HG02840 (cell line): Measurements from ENCODE around the gene SETBP1.

Source experiments
- ATAC-seq: cut with Tn5 transposase; IDR thresholded peaks from one replicate; pipeline ENCODE4 v1.9.1; 2021; ENCODE audit warnings: mild to moderate bottlenecking, moderate library complexity, moderate number of reproducible peaks; ENCODE audit not compliant: unreplicated experiment, low FRiP score

The SETBP1 gene

GRCh38 chr18:45081566-45082181 lies 401.0 kb downstream of the SETBP1 start:
- ATAC-seq, result no peak

DNA sequence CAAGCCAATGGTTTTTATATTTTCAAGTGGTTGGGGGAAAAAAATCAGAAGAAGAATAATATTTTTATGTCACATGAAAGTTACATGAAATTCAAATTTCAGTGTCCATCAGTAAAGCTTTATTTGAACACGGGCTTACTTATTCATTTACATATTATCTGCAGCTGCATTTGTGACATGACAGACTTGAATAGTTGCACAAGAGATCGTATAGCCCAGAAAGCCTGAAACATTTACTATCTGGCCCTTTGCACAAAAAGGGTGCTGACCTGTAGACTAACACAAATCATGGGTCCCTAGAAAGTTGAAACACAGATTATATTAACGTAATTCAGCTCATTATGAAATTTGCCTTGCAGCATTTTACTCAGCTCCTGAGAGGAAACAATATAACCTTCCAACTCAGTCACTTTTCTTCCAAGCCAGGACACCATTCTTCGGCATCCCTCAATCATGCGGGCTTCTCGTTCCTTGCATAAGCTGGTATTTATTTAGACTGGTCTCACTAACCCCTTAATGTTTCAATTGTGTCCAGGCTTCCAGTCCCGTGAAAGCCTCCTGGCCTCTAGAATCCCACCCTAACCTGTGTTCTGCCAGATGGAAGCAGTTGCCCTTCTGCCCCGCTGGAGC lies 402.7 kb downstream of the SETBP1 start:
- ATAC-seq, result no peak

- no peak for ATAC-seq
Measured at GRCh38 chr18:45084206-45084605, 403.5 kb downstream of the SETBP1 start.

DNA sequence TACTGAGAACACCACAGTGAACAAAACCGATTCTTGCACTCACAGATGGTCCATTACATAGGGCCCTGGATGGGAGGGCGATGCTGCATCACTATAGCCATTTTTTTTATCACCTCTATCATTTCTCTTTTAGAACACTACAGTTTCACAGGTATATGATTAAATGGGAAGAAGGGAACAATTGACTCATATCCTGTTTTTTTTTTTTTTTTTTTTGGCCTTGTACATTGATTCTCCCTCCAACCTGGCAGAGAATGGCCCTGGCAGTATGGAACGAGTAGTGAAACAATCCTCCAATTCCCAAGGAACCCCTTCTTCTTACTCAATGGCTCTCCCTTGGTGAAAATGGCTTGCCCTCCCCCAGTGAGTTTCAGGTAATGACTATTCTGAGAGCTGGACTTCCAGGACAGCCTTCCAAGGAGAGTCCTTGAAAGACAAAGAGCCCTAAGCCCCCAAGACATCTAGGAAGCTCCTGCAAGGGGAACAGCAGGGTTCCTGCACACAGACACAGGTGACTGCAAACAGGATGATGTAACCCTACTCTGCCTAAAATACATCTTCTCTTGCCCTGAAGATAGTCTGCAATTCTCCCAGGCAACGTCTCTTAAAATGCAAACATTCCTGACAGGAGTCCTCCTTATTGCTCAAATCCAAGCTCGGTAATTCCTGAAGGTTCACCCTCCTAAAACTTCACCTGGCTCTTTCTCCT lies 405.4 kb downstream of the SETBP1 start:
- no peak for ATAC-seq

- ATAC-seq, result no peak
Measured at GRCh38 chr18:45086777-45087176, 406.1 kb downstream of the SETBP1 start.

- no peak for ATAC-seq
Measured at GRCh38 chr18:45090526-45091140, 409.9 kb downstream of the SETBP1 start.

DNA sequence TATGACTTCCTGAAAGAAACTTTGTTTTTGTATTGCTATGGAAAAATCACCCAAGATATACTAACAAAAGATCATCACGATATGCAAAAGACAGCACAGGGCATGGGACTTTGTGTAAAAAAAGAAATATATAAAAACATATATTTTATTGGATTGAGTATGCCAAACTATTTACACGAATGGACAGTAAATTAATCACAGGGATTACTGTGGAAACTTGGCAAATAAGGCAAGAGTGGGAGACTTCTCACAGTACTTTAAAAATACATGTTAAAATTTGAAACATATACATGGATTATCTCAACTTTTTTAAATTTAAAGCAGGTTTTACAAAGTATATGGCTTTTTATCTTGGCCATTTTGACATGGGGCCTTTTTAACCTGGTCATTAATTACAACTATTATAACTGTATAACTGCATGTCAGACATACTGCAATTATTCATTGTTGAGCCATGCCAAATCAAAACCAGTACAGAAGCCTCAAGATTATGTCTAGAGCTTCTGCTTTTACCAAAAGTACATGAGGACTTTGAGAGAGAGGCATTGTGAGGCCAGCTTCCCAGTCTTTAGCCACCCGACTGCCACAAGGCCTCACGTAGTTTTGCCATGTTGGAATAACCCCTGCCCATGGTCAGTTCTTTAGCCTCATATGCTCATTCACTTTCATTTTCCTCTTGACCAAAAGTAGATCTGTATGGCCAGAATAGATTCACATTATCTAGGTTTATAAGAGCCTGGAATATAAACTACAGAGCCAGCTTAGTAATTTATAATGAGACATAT lies 419.8 kb downstream of the SETBP1 start:
- ATAC-seq, result no peak

GRCh38 chr18:45102126-45102525 lies 421.4 kb downstream of the SETBP1 start:
- no peak for ATAC-seq

- no peak for ATAC-seq
Measured at GRCh38 chr18:45102863-45103262, 422.2 kb downstream of the SETBP1 start.

- peak; percentile 53 for ATAC-seq
Measured at GRCh38 chr18:45103319-45104048, 422.8 kb downstream of the SETBP1 start.

GRCh38 chr18:45104049-45104395 lies 423.3 kb downstream of the SETBP1 start:
- ATAC-seq, result peak; percentile 21

GRCh38 chr18:45106331-45106774 lies 425.7 kb downstream of the SETBP1 start:
- peak; percentile 89 for ATAC-seq

GRCh38 chr18:45107425-45107824 lies 426.7 kb downstream of the SETBP1 start:
- ATAC-seq, result no peak

GRCh38 chr18:45108754-45109153 lies 428.1 kb downstream of the SETBP1 start:
- no peak for ATAC-seq

- no peak for ATAC-seq
Measured at GRCh38 chr18:45109271-45109670, 428.6 kb downstream of the SETBP1 start.

DNA sequence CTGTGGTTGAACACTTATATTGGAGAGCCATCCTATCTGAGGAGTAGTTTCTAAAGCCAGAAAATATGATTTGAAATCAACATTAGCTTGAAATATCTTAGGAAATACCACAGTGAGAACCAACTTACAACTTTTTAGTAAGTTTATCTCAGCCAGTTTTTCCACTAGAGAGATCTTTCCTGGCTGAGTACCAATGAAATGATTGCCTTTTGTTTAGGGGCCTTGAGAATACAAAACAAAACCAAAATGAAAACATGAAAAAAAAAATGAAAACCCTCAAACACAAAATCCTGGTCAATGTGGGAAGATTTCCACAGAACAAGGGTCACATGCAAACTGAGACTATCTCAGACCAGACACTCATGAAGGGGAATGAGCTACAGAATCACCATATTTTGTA lies 429.0 kb downstream of the SETBP1 start:
- no peak for ATAC-seq

- ATAC-seq, result no peak
Measured at GRCh38 chr18:45110577-45111501, 430.2 kb downstream of the SETBP1 start.

DNA sequence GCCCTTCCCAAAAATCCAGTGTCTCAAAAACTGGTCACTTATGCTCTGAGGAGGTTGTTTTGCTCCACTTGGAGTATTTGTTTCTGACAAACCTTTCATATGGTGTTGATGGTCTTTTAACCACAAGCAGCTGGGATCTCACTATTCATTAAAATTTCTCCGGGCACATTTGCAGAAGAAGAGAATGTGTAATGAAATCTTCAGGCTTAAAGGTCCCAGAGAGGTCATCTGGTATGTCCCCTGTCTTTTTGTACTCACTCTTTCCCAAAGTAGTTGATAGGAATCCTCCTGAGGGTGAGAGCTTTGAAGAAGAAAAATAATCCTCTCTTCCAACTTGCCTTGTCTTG lies 430.8 kb downstream of the SETBP1 start:
- no peak for ATAC-seq

GRCh38 chr18:45112682-45113081 lies 432.0 kb downstream of the SETBP1 start:
- no peak for ATAC-seq
